Measurements from ENCODE around the gene F8. TPM values are rescaled to one million over a fixed set of nuclear protein-coding genes. Genes with fewer than 3 reads are reported as not detected.

Gene F8
- total and polyA plus RNA-seq, 2 donors (not counting 1 experiment from before 2014, with no cell fraction given), result 4.5 to 7.9 TPM

- H3K79me2 ChIP-seq (ENCODE audit: control insufficient read depth, insufficient read depth, low read length), result no peaks in the 10 kb centered on the region
- no peaks in the 10 kb centered on the region for H3K4me1 ChIP-seq (ENCODE audit: control insufficient read depth, extremely low read depth, insufficient read depth, low read length)
- H3K4me2 ChIP-seq (ENCODE audit: extremely low read depth, insufficient read depth, low read length), result no peak overlapping the region
- H3K9ac ChIP-seq (ENCODE audit: insufficient read depth, low read length), result no peak overlapping the region
- H2AFZ ChIP-seq (ENCODE audit: low read length), result no peak overlapping the region
- TF ChIP-seq CTCF (conservative IDR thresholded peaks at IDR 0.05 in 1 of 2, IDR thresholded peaks at IDR 0.05 in 1 of 2; ENCODE audit: low read depth in 1 of 2, low read length in 2 of 2) (no peak), EZH2 (IDR thresholded peaks at IDR 0.05; ENCODE audit: low read length, missing control alignments) (no peak)
- H3K4me3 ChIP-seq (replicated peaks in 1 of 4; ENCODE audit: control extremely low read depth in 1 of 4, insufficient read depth in 1 of 4, low read depth in 3 of 4, low read length in 4 of 4), result no peak overlapping the region
- no peak overlapping the region for H3K27ac ChIP-seq (ENCODE audit: insufficient read depth, low read length)
- H3K9me3 ChIP-seq (ENCODE audit: control insufficient read depth, insufficient read depth, low read depth, low read length), result no peaks in the 10 kb centered on the region
- peak in 1 of 2 donors; percentile 20 for DNase-seq (ENCODE audit: low read depth in 2 of 2)
- H4K20me1 ChIP-seq (ENCODE audit: control insufficient read depth, extremely low read depth, insufficient read depth, low read length), result no peaks in the 10 kb centered on the region
- no peaks in the 10 kb centered on the region for H3K36me3 ChIP-seq (ENCODE audit: control insufficient read depth, insufficient read depth, low read length)
- H3K27me3 ChIP-seq (ENCODE audit: control insufficient read depth, insufficient read depth, low read length), result no peaks in the 10 kb centered on the region
Observed at GRCh38 chrX:154855256-154855655, 167.3 kb downstream of the F8 start.

- no peaks in the 10 kb centered on the region for H3K36me3 ChIP-seq (ENCODE audit: control insufficient read depth, insufficient read depth, low read length)
- no peak overlapping the region for H3K9ac ChIP-seq (ENCODE audit: insufficient read depth, low read length)
- H3K4me2 ChIP-seq (ENCODE audit: extremely low read depth, insufficient read depth, low read length), result no peak overlapping the region
- H3K9me3 ChIP-seq (ENCODE audit: control insufficient read depth, insufficient read depth, low read depth, low read length), result no peaks in the 10 kb centered on the region
- no peak for DNase-seq (ENCODE audit: low read depth in 2 of 2)
- no peaks in the 10 kb centered on the region for H3K27me3 ChIP-seq (ENCODE audit: control insufficient read depth, insufficient read depth, low read length)
- H3K4me1 ChIP-seq (ENCODE audit: control insufficient read depth, extremely low read depth, insufficient read depth, low read length), result no peaks in the 10 kb centered on the region
- no peak for TF ChIP-seq EZH2 (IDR thresholded peaks at IDR 0.05; ENCODE audit: low read length, missing control alignments)
- no peak for TF ChIP-seq CTCF (conservative IDR thresholded peaks at IDR 0.05 in 1 of 2, IDR thresholded peaks at IDR 0.05 in 1 of 2; ENCODE audit: low read depth in 1 of 2, low read length in 2 of 2)
- H3K79me2 ChIP-seq (ENCODE audit: control insufficient read depth, insufficient read depth, low read length), result no peaks in the 10 kb centered on the region
- H3K27ac ChIP-seq (ENCODE audit: insufficient read depth, low read length), result no peak overlapping the region
- H2AFZ ChIP-seq (ENCODE audit: low read length), result no peak overlapping the region
- H4K20me1 ChIP-seq (ENCODE audit: control insufficient read depth, extremely low read depth, insufficient read depth, low read length), result no peaks in the 10 kb centered on the region
- H3K4me3 ChIP-seq (replicated peaks in 1 of 4; ENCODE audit: control extremely low read depth in 1 of 4, insufficient read depth in 1 of 4, low read depth in 3 of 4, low read length in 4 of 4), result no peak overlapping the region
Observed at GRCh38 chrX:154850957-154851611, 171.4 kb downstream of the F8 start.

- Histone ChIP-seq H3K79me2 (ENCODE audit: control insufficient read depth, insufficient read depth, low read length) (no peaks in the 10 kb centered on the region), H3K9me3 (ENCODE audit: control insufficient read depth, insufficient read depth, low read depth, low read length) (no peaks in the 10 kb centered on the region), H3K4me3 (replicated peaks in 1 of 4; ENCODE audit: control extremely low read depth in 1 of 4, insufficient read depth in 1 of 4, low read depth in 3 of 4, low read length in 4 of 4) (no peak overlapping the region), H3K4me2 (ENCODE audit: extremely low read depth, insufficient read depth, low read length) (no peak overlapping the region), H2AFZ (ENCODE audit: low read length) (no peak overlapping the region), H3K36me3 (ENCODE audit: control insufficient read depth, insufficient read depth, low read length) (no peaks in the 10 kb centered on the region), H3K27me3 (ENCODE audit: control insufficient read depth, insufficient read depth, low read length) (no peaks in the 10 kb centered on the region), H4K20me1 (ENCODE audit: control insufficient read depth, extremely low read depth, insufficient read depth, low read length) (no peaks in the 10 kb centered on the region), H3K9ac (ENCODE audit: insufficient read depth, low read length) (no peak overlapping the region), H3K27ac (ENCODE audit: insufficient read depth, low read length) (no peak overlapping the region), H3K4me1 (ENCODE audit: control insufficient read depth, extremely low read depth, insufficient read depth, low read length) (no peaks in the 10 kb centered on the region)
- no peak for TF ChIP-seq EZH2 (IDR thresholded peaks at IDR 0.05; ENCODE audit: low read length, missing control alignments)
- peak; percentile 24 to 37 for TF ChIP-seq CTCF (conservative IDR thresholded peaks at IDR 0.05 in 1 of 2, IDR thresholded peaks at IDR 0.05 in 1 of 2; ENCODE audit: low read depth in 1 of 2, low read length in 2 of 2)
- peak; percentile 38 to 75 for DNase-seq (ENCODE audit: low read depth in 2 of 2)
Observed at GRCh38 chrX:154840856-154841255, 181.7 kb downstream of the F8 start.
